ENCODE measurements around the gene RPL18.
"Not testable (repeated sequence)": the region's sequence is repeated elsewhere in the genome, so short reads cannot be mapped to it uniquely, and the experiment has no call there.

Gene RPL18

GRCh38 chr19:48636859-48637448 is 18.0 kb upstream of the RPL18 start, which contains the start of gene DBP:
Gene DBP, minus strand, starts transcription at chr19:48637379. Its CDS starts 385 bp downstream, at chr19:48636994.
- H3K27me3 Mint-ChIP-seq, result no peaks in the 10 kb centered on the region
- peaks cover 58% of the 10 kb centered on the region for H3K4me1 Mint-ChIP-seq
- H3K4me3 Mint-ChIP-seq, result peak within 1 kb of the TSS; percentile 89
- peak within 1 kb of the TSS; percentile 96 for H3K27ac Mint-ChIP-seq
- no peak for ATAC-seq
- peaks cover 4% of the 10 kb centered on the region for H3K9me3 Mint-ChIP-seq
- peaks cover 7% of the 10 kb centered on the region for H3K36me3 Mint-ChIP-seq

GRCh38 chr19:48635966-48636858 is 17.2 kb upstream of the RPL18 start:
- Mint-ChIP-seq H3K27ac (peak overlapping the region; percentile 96), H3K9me3 (peaks cover 4% of the 10 kb centered on the region), H3K4me1 (peaks cover 58% of the 10 kb centered on the region), H3K4me3 (peak overlapping the region; percentile 89), H3K27me3 (no peaks in the 10 kb centered on the region), H3K36me3 (peaks cover 7% of the 10 kb centered on the region)
- no peak for ATAC-seq

GRCh38 chr19:48635263-48635965 is 16.4 kb upstream of the RPL18 start:
- Mint-ChIP-seq H3K9me3 (peaks cover 4% of the 10 kb centered on the region), H3K36me3 (peaks cover 11% of the 10 kb centered on the region), H3K27ac (peak overlapping the region; percentile 96), H3K4me3 (peak overlapping the region; percentile 89), H3K27me3 (no peaks in the 10 kb centered on the region), H3K4me1 (peaks cover 58% of the 10 kb centered on the region)
- ATAC-seq, result peak; percentile 50

- ATAC-seq, result peak; percentile 52
- H3K27ac Mint-ChIP-seq, result peak overlapping the region; percentile 96
Observed at GRCh38 chr19:48634424-48635262, 15.7 kb upstream of the RPL18 start.

GRCh38 chr19:48634036-48634342 is 15.0 kb upstream of the RPL18 start:
- peaks cover 16% of the 10 kb centered on the region for H3K36me3 Mint-ChIP-seq
- H3K27me3 Mint-ChIP-seq, result no peaks in the 10 kb centered on the region

More at GRCh38 chr19:48634424-48635262, 15.7 kb upstream of the RPL18 start:
- Mint-ChIP-seq H3K4me1 (peaks cover 53% of the 10 kb centered on the region), H3K27me3 (no peaks in the 10 kb centered on the region), H3K4me3 (peak overlapping the region; percentile 73), H3K36me3 (peaks cover 16% of the 10 kb centered on the region), H3K9me3 (peaks cover 4% of the 10 kb centered on the region)

GRCh38 chr19:48633148-48634035 is 14.4 kb upstream of the RPL18 start:
- ATAC-seq, result no peak
- H3K27ac Mint-ChIP-seq, result peak overlapping the region; percentile 96
- H3K27me3 Mint-ChIP-seq, result no peaks in the 10 kb centered on the region
- peak overlapping the region; percentile 73 for H3K4me3 Mint-ChIP-seq
- H3K36me3 Mint-ChIP-seq, result peaks cover 11% of the 10 kb centered on the region
- peaks cover 41% of the 10 kb centered on the region for H3K4me1 Mint-ChIP-seq
- H3K9me3 Mint-ChIP-seq, result peaks cover 1% of the 10 kb centered on the region

More at GRCh38 chr19:48634036-48634342, 15.0 kb upstream of the RPL18 start:
- Mint-ChIP-seq H3K27ac (peak overlapping the region; percentile 96), H3K4me1 (peaks cover 47% of the 10 kb centered on the region), H3K4me3 (peak overlapping the region; percentile 73), H3K9me3 (peaks cover 4% of the 10 kb centered on the region)
- no peak for ATAC-seq

GRCh38 chr19:48632692-48633147 is 13.7 kb upstream of the RPL18 start:
- H3K36me3 Mint-ChIP-seq, result peaks cover 9% of the 10 kb centered on the region
- no peak overlapping the region for H3K4me3 Mint-ChIP-seq
- H3K4me1 Mint-ChIP-seq, result peaks cover 35% of the 10 kb centered on the region
- no peaks in the 10 kb centered on the region for H3K9me3 Mint-ChIP-seq
- no peaks in the 10 kb centered on the region for H3K27me3 Mint-ChIP-seq
- H3K27ac Mint-ChIP-seq, result peak overlapping the region; percentile 96
- no peak for ATAC-seq

- not testable (repeated sequence) for H3K4me3 Mint-ChIP-seq
- H3K4me1 Mint-ChIP-seq, result peaks cover 39% of the 10 kb centered on the region
Observed at GRCh38 chr19:48632286-48632685, 13.3 kb upstream of the RPL18 start.

GRCh38 chr19:48631225-48631624 is 12.2 kb upstream of the RPL18 start:
- Mint-ChIP-seq H3K27ac (peak overlapping the region; percentile 32), H3K4me1 (peaks cover 43% of the 10 kb centered on the region), H3K36me3 (peaks cover 9% of the 10 kb centered on the region), H3K4me3 (no peak overlapping the region), H3K27me3 (no peaks in the 10 kb centered on the region), H3K9me3 (no peaks in the 10 kb centered on the region)
- ATAC-seq, result no peak

More at GRCh38 chr19:48632286-48632685, 13.3 kb upstream of the RPL18 start:
- not testable (repeated sequence) for H3K36me3 Mint-ChIP-seq, H3K27me3 Mint-ChIP-seq, H3K9me3 Mint-ChIP-seq, ATAC-seq
- H3K27ac Mint-ChIP-seq, result peak overlapping the region; percentile 96

- no peaks in the 10 kb centered on the region for H3K27me3 Mint-ChIP-seq
- H3K4me1 Mint-ChIP-seq, result peaks cover 38% of the 10 kb centered on the region
- no peak overlapping the region for H3K4me3 Mint-ChIP-seq
- no peak for ATAC-seq
- H3K9me3 Mint-ChIP-seq, result no peaks in the 10 kb centered on the region
- H3K27ac Mint-ChIP-seq, result peak overlapping the region; percentile 32
- peaks cover 9% of the 10 kb centered on the region for H3K36me3 Mint-ChIP-seq
Observed at GRCh38 chr19:48630296-48631063, 11.5 kb upstream of the RPL18 start.

GRCh38 chr19:48629599-48630295 is 10.8 kb upstream of the RPL18 start:
- no peak overlapping the region for H3K27ac Mint-ChIP-seq
- H3K4me1 Mint-ChIP-seq, result peaks cover 40% of the 10 kb centered on the region
- ATAC-seq, result no peak
- no peak overlapping the region for H3K4me3 Mint-ChIP-seq
- peaks cover 9% of the 10 kb centered on the region for H3K36me3 Mint-ChIP-seq
- no peaks in the 10 kb centered on the region for H3K27me3 Mint-ChIP-seq
- no peaks in the 10 kb centered on the region for H3K9me3 Mint-ChIP-seq

- H3K9me3 Mint-ChIP-seq, result no peaks in the 10 kb centered on the region
- H3K27me3 Mint-ChIP-seq, result no peaks in the 10 kb centered on the region
- ATAC-seq, result no peak
- no peak overlapping the region for H3K4me3 Mint-ChIP-seq
- H3K4me1 Mint-ChIP-seq, result peaks cover 40% of the 10 kb centered on the region
- peaks cover 9% of the 10 kb centered on the region for H3K36me3 Mint-ChIP-seq
- no peak overlapping the region for H3K27ac Mint-ChIP-seq
Observed at GRCh38 chr19:48629297-48629598, 10.3 kb upstream of the RPL18 start.

All from stimulated activated memory B cell treated with anti-CD40 and anti-IgM and Interleukin-4, amounts not matched to agents 10 μg/mL and 1 μg/mL and 100 μg/mL, for 72 hours (primary cell).